NK-92 treated with Interleukin-12 subunit alpha and Interleukin-12 subunit beta, amount 100 ng/mL, for 24 hours (cell line): ENCODE data around the gene SLC6A13.
"Not testable (repeated sequence)": the region's sequence is repeated elsewhere in the genome, so short reads cannot be mapped to it uniquely, and the experiment has no call there.

Source experiments
- DNase-seq: peaks from one replicate; lab custom pipeline; 2025; lab: John Stamatoyannopoulos, UW

The SLC6A13 gene

DNA sequence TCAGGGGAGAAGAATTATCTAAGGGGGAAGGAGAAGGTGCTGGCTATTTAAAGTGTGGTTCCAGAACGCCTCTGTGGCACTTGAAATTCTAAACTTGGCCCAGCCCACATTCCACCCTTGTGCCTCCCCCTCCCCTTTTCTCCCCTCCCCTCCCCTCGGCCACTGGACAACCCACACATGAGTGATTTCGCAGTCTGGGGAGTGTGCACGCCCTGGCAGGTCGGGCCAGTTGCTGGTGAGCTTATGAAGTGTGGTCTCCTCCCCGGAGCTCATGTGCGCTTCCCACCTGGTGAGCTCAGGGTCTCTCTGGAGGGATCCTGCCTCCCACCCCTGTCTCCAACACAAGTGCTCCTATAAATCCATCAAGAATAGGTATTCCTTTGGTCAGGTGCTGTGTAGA lies at the start of gene SLC6A13:
Gene SLC6A13, minus strand, starts transcription at position 20 of the 400 bp plus-strand sequence. CDS start 2,784 bp downstream, outside the sequence.
- DNase-seq: no peak

DNA sequence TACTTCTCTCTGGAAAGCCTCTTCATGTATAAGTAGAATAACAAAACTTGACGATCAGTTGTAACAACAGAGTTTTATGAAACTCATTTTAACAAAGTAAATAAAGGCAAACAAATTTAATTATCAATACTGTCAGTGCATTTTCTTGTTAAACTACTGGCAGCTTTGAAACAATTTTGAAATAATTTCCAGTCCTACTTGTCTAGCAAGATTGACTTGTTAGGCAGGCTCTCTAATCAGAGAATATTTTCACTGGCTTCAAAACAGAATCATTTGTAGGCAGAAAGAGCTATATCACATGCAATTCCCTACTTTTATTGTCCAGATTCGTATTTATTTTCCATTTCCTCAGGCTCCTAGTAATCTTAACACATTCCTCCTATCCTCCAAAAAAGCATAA lies 45.9 kb upstream of the SLC6A13 start:
- no peak for DNase-seq

DNA sequence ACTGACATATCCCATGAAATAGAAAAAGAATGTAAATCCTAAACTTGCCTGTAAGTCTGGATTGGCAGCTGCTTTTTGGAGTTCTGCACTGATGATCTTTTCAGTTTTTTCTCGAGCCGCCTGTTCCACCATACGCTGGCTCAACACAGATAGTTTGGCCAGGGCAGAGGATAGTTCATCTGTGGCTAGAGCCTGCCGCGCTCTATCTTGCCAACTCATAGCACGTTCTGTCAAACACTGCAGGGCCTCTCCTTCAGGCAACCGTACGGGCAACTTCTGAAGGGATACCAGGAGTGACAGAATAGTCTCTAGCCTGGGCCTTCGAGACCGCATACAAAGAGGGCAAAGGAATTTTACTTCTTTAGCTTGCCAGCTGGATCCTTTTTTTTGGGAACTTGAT lies 44.8 kb upstream of the SLC6A13 start:
- DNase-seq: no peak

DNA sequence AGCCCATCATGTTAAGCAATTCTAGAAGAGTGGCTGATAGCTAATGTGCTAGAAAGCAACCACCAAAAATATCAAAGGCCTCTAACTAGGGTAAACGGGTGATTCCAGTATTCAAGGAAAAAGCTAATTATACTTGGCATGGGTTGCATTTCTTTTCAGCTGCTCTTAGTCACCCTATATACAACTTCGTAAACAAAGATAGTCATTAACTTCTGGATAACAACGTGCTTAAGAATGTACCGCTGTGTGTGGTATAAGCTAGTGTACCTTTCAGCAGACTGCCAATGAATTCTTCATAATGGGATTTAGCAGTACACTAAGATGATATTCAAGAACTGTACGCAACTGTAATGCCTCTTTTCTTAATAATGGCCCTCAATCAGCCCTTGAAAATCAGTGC lies 42.2 kb upstream of the SLC6A13 start:
- DNase-seq: no peak

DNA sequence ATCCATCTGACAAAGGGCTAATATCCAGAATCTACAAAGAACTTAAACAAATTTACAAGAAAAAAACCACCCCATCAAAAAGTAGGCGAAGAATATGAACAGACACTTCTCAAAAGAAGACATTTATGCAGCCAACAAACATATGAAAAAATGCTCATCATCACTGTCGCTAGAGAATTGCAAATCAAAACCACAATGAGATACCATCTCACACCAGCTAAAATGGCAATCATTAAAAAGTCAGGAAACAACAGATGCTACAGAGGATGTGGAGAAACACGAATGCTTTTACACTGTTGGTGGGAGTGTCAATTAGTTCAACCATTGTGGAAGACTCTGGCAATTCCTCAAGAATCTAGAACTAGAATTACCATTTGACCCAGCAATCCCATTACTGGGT lies 40.1 kb upstream of the SLC6A13 start:
- not testable (repeated sequence) for DNase-seq

DNA sequence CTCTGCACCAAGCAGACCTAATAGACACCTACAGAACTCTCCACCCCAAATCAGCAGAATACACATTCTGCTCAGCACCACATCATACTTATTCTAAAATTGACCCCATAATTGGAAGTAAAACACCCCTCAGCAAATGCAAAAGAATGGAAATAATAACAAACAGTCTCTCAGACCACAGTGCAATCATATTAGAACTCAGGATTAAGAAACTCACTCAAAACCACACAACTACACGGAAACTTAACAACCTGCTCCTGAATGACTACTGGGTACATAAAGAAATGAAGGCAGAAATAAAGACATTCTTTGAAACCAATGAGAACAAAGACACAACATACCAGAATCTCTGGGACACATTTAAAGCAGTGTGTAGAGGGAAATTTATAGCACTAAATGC lies 37.5 kb upstream of the SLC6A13 start:
- not testable (repeated sequence) for DNase-seq

DNA sequence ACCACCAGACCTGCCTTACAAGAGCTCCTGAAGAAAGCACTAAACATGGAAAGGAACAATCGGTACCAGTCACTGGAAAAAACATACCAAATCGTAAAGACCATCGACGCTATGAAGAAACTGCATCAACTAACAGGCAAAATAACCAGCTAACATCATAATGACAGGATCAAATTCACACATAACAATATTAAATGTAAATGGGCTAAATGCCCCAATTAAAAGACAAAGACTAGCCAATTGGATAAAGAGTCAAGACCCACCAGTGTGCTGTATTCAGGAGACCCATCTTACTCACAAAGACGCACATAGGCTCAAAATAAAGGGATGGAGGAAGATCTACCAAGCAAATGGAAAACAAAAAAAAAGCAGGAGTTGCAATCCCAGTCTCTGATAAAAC lies 36.9 kb upstream of the SLC6A13 start:
- not testable (repeated sequence) for DNase-seq

DNA sequence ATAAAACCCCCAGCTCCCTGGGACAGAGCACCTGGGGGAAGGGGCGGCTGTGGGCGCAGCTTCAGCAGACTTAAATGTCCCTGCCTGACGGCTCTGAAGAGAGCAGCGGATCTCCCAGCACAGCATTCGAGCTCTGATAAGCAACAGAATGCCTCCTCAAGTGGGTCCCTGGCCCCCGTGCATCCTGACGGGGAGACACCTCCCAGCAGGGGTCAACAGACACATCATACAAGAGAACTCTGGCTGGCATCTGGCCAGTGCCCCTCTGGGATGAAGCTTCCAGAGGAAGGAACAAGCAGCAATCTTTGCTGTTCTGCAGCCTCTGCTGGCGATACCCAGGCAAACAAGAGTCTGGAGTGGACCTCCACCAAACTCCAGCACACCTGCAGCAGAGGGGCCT lies 35.4 kb upstream of the SLC6A13 start:
- not testable (repeated sequence) for DNase-seq

DNA sequence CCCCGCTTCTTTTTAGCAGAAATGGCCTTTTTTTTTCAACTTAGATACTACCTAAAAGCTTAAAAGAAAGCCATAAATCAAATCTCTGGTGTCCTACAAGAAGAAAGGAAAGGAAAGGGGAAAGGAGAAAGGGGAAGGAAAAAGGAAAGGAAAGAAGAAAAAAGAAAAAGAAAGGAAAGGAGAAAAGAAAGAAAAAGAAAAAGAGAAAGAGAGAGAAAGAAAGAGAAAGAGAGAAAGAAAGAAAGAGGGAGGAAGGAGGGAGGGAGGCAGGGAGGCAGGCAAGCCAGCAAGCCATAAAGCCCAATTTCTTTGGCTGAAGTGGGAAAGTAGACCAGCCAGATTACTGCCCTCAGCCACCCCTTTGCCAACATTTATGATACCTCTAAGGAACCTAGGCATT lies 32.5 kb upstream of the SLC6A13 start:
- DNase-seq: no peak

DNA sequence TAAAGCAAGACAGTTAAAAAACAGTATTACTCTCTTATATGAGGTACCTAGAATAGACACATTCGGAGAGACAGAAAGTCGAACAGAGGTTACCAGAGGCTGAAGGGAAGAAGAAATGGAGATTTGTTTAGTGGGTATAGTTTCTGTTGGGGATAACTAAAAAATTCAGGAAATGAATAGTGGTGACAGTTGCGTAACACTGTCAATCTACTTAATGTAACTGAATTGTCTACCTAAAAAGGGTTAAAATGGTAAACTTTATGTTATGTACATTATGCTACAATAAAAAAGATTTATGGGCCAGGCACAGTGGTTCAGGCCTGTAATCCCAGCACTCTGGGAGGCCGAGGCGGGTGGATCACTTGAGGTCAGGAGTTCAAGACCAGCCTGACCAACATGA lies 30.6 kb upstream of the SLC6A13 start:
- DNase-seq: no peak

DNA sequence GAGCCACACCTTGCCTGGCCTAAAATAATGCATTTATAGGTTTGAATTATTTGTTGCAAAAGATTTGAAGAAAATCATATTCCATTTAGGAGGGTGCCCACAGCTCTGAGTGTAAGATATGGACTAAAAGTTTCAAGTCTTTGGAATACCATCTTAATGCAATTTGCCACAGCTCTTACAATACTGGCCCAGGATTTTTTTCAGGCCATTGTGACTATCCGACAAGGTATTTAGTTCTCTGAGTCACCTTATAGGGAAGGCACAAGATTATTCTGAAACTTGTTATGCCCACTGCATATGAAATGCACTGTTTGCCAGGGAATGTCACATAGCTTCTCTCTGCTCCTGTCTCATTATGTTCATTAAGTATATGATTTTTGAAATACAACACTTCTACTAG lies 29.6 kb upstream of the SLC6A13 start:
- no peak for DNase-seq

DNA sequence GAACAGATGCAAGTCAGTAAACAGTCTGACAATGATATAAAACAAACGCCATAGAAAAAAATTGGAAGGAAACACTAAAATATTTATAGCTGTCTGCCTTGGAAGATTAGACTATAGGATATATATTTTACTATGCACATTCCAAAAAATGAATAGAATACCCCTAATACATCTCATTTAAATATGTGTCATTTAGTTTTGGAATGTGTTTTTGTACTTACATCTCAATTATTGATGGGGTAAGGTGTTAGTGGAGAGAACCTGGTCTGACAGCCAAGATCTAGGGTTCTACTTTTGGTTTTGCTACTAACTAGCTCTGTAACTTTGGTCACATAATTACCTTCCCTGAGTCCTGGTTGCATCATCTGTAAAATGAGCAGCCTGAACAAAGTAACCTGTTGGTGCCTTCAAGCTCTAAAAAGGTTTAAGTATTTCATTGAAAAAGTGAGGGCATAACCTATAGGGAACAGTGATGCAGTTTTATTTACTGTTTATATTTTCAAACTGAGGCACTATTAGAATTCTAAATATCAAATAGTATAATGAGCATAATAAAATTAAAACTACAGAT lies 28.6 kb upstream of the SLC6A13 start:
- DNase-seq: no peak

DNA sequence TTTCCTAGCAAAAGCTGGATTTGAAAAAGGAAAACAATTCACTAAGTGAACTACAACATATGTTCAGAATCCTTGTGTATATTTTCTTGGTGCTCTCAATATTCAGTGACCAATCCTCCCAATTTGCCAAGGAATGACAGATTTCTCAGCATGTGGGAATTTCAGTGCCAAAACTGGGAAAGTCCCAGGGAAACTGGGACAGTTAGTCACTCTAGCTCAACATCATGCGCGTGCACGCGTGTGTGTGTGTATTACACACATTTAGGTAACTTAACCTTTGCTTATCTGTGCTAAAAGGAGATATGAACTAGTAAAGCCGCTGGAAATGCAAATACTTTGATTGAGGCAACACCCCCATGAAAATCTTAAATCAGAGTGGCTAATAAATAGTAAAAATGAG lies 26.1 kb upstream of the SLC6A13 start:
- DNase-seq: no peak

DNA sequence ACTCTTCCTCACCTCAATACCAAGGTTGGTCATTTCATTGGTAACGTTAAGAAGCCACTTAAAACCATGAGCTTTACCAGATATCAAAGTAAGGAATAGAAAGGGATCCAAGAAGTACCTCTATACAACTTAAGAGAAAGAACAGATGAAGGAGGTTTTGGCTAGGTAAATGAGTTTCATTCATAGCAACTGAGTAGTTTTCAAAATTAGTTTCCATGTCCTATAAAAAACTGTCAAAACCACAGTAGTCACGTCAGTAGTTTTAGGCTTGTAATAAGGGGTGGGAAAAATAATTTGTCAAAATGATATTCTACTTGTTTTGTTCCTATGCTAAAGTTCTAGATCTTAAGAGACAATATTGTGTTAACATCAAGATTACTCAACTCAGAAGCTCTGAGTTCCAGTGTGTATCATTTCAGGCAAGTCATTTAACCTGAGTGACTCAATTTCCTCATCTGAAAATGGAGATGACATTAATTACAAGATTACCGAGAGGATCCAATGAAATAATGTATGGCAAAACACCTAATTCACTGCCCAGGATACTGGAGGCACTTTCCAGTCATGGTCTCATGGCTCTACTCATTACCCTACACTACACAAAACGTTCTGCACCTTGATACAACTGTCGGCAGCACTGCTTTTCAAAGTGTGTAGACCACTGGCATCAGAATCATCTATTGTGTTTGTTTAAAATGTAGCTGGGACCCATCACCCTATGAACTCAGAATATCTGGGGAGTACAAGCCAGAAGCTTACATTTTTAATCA lies 24.1 kb upstream of the SLC6A13 start:
- DNase-seq: no peak

DNA sequence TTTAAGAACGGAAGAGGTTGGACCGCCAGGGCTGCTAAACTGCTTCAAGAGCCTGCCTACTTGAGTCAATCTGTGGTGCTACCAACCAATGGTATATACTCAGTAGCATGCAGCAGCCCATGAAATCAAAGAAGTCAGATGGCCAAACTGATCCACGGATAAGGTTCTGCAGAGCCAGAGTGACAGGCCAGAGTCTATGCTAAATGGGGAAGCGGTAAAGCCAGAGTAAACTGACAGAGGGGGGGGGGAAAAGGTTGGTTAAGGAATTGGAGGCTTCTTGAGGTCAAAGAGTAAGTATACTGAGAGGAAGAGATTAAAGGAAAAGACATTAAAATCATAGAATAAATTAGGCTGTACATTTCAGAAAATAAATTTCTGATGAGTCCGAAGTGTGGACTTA lies 15.4 kb upstream of the SLC6A13 start:
- no peak for DNase-seq

DNA sequence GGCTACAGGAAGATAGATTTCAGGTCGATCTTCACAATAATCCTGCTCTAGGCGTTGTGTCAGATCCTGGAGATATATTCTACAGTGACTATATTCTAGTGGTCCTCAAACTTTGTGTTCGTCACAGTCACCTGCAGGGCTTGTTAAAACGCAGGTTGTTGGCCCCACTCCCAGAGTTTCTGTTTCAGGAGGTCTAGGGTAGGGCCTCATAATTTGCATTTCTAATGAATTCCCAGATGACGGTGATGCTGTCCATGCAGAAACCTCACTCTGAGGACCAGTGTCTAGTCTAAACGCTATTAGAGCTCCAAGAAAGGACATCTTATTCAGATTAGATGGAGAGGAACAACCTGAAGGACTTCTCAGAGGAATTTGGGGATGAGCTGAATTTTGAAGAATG lies 13.2 kb upstream of the SLC6A13 start:
- no peak for DNase-seq

DNA sequence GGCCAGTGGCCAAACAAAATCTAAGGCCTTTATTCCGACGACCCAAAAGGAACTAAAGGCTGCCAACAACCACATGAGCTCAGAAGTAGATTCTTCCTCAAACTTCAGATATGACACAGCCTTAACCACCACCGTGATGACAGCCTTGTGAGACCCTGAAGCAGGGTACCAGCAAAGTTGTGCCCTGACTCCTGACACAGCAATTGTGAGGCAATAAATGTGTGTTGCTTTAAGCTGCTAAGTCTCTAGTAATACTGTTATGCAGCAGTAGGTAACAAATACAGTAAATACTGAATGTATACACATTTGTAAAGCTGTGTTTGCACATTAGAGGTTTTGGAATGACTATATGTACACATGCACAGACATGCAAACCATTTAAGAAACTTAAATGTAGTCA lies 10.7 kb upstream of the SLC6A13 start:
- DNase-seq: no peak

DNA sequence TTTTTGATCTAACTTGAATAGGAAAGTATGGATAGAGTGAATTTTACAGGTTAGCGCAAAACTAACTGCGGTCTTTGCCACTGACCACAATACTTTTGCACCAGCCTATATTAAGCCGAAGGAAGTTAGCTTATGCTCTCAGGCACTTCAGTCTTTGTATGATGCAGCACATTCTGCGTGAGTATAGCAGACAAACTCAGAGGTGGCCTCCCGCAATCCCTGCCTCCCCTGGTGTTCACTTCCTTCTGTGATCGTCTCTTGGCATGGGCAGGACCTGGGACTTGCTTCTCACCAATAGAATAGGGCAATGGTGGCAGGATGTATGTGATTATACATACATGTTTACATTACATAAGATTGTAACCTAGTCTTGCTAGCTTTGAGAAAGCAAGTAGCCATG lies 10.3 kb upstream of the SLC6A13 start:
- DNase-seq: no peak

DNA sequence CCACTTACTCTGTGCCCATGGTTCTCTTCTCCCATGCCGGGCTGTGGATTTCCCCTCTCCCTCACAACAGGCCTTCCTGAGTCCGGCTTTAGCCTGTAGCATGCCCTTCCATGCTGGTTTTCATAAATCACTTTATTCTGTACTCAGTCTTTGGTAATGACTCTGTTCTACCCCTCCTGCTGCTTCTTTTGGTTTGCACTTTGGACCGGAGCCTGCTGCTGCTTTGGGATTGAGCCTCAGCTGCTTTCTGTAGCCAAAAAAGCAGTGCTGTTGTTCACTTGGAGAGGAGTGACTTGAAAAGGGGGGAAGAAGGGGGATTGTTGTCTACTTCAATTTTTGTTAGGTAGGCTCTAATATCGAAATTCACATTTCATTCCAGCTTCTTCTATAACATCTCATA lies 8.5 kb upstream of the SLC6A13 start:
- DNase-seq: no peak

DNA sequence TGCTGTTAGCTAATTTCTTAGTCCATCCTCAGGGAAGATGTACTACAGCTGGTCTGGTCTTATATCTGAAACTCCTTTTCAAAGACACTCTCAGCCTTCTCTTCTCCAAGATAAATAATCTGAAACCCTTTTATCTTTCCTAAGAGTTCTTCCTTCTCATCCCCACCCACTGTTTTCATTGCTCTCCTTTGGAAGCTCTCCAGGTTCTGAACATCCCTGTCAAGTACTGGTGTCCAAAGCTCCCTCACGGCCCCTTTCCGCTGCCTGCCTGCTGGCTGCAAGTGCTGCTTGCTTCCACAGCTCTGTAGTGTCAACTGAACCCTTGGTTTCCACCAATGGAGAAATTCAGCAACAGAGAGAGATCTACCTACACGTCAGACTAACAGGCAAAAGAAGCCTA lies 6.6 kb upstream of the SLC6A13 start:
- DNase-seq: no peak

DNA sequence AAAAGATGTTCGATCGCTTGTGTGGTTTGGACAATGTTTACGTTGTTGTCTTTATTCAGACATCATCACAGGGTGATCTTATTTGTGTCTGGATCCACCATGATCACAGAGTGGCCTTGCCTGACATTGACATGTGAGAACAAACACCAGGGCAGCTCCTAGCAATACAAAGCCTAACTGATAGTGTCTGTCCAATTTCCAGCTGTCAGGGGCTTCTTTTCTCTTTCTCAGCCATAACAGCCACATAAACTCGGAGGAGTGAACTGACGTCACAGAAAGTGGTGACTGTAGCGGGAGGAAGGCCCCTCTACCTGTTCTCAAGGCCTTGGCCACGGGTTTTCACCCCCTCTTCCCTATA lies 5.8 kb upstream of the SLC6A13 start:
- DNase-seq: no peak

DNA sequence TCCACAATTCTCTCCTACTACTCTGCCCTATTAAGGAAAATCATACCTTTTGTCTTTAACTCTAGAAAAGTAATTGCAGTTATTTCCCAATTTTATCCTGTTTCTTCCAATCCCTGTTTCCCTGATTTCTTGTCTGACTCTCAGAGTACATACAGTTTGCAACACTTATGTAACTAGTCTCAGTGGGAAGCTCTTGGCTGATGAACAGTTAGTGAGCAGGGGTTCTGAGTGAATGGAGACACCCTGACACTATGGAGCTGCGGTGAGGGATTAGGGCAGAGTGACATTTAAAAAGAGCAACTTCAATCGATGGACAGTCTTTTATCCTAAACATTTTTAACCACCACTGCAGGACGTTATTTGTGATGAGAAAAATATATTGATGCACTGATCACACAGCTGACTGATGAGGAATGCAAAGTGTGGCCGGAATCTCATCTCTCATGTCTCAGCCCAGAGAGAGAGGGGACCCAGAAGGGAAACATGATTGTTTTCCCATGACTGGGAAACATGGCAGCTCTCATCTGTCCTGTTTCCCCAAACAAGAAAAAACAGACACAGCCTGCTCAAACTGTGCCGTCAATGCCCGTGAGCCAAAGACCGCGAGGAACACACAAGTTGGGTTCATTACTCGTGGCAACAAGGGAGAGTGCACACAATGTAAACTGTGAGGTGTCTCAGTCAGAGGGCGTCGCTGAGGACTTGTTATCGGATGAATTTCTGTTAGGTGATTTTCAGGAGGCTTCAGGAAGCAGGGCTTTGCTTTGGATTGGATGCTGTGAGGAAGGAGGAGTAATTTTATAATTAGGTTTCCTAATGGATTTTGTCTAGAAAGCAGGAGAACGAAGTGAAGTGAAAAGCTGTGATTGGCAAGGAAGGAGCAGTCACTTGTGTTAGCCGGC lies 5.2 kb upstream of the SLC6A13 start:
- DNase-seq: no peak

DNA sequence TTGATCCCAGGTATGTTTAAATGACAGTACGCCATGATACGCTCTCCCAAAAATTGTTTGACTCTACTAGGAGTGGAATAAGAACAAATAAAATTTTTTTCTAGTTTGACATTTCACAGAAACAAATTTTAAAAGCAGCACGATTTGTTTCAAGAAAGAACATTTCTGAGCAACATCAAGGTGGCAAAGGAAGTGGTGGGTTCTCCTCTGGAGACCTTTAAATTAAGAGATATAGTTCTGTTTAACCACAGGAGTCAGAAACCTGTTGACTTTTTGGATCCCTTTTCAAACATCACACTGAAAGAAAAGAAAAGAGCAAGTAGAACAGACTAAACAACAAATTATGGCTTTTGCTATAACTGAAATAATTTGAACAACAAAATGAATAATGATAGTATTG lies 2.5 kb upstream of the SLC6A13 start:
- no peak for DNase-seq
